HepG2 (cell line): ENCODE results near the gene BAG3. TPM values are rescaled to one million over a fixed set of nuclear protein-coding genes. Genes with fewer than 3 reads are reported as not detected.

Experiments used
- ATAC-seq: fragments of 200-7000 bp; cut with Tn5 transposase; 3 replicates; pipeline ENCODE4 v1.9.1; 2020; ENCODE audit warnings: mild to moderate bottlenecking, moderate library complexity
- BruUV-seq: library from RNA; stranded (reverse); fragments of 400-500 nt; replicated peaks from 2 replicates; lab custom pipeline; 2021; lab: Mats Ljungman, UMichigan
- CTCF ChIA-PET: fragments of 300-600 bp; formaldehyde crosslinking; extraction: SDS; loops from one replicate; lab custom pipeline; 2021; ENCODE audit warnings: low total read pairs, inconsistent platforms, low intra/inter-chr PET ratio; lab: Yijun Ruan, JAX
- POLR2A ChIA-PET: fragments of 350-600 bp; sonication (Branson Sonifier 250); formaldehyde crosslinking; loops from one replicate; lab custom pipeline; 2020; ENCODE audit warnings: antibody characterized with exemption, inconsistent platforms; lab: Yijun Ruan, JAX
- DNase-seq: peaks from one replicate; pipeline ENCODE4 v3.0.0-alpha.2; 2015; ENCODE audit warnings: low spot score
- FAIRE-seq: peaks from 3 replicates; lab custom pipeline; 2011; peaks lifted over from hg19 to GRCh38; lab: Jason Lieb, UNC
- H2AFZ ChIP-seq: one replicate; pipeline ENCODE4 v1.6.1; 2011; ENCODE audit warnings: low read length, inconsistent platforms
- H3K27ac ChIP-seq: fragments of 300-600 bp; 3 replicates; pipeline ENCODE4 v1.8.0; 2011; ENCODE audit warnings: mixed run types, mild to moderate bottlenecking, mixed read lengths, low read length, inconsistent platforms; ENCODE audit not compliant: insufficient read depth; ENCODE audit errors: extremely low read length
- H3K27me3 ChIP-seq, 2 experiments: fragments of 200-600 bp in 1 of 2; 2 replicates in 1 of 2; 3 replicates in 1 of 2; pipeline versions ENCODE4 v1.6.0 to v1.8.0; 2011; ENCODE audit warnings: low read length in 2 of 2, mild to moderate bottlenecking in 2 of 2, moderate library complexity in 2 of 2, inconsistent platforms in 1 of 2; ENCODE audit not compliant: insufficient read depth in 2 of 2, control insufficient read depth in 1 of 2
- H3K36me3 ChIP-seq, 2 experiments: fragments of 200-600 bp in 1 of 2; replicated peaks in 1 of 2; 2 replicates in 1 of 2; 3 replicates in 1 of 2; pipeline versions ENCODE4 v1.5.1 to v1.8.0; 2011; ENCODE audit warnings: low read length in 2 of 2, inconsistent platforms in 1 of 2; ENCODE audit not compliant: insufficient read depth in 2 of 2, control insufficient read depth in 1 of 2
- H3K4me1 ChIP-seq: 2 replicates; pipeline ENCODE4 v1.5.1; 2012; ENCODE audit warnings: low read length, inconsistent platforms; ENCODE audit not compliant: insufficient read depth
- H3K4me2 ChIP-seq: 2 replicates; pipeline ENCODE4 v1.6.0; 2011; ENCODE audit warnings: low read depth, low read length, inconsistent platforms
- H3K4me3 ChIP-seq, 3 experiments: fragments of 200-600 bp in 1 of 3; sonication (generic), shearing (Covaris generic) in 1 of 3; replicated peaks in 1 of 3; 2 replicates each; pipeline ENCODE4 v1.5.1; 2011 to 2016; ENCODE audit warnings: low read length in 3 of 3, inconsistent platforms in 2 of 3, low read depth in 2 of 3, mild to moderate bottlenecking in 2 of 3, control low read depth in 1 of 3, mixed read lengths in 1 of 3; ENCODE audit not compliant: insufficient read depth in 1 of 3
- H3K79me2 ChIP-seq: one replicate; pipeline ENCODE4 v1.6.1; 2011; ENCODE audit warnings: low read length, inconsistent platforms; ENCODE audit not compliant: insufficient read depth
- H3K9ac ChIP-seq: 2 replicates; pipeline ENCODE4 v1.6.0; 2011; ENCODE audit warnings: mild to moderate bottlenecking, low read depth, low read length, inconsistent platforms; ENCODE audit not compliant: insufficient read depth
- H3K9me3 ChIP-seq: 2 replicates; pipeline ENCODE4 v1.5.1; 2012; ENCODE audit warnings: mild to moderate bottlenecking, low read length
- H4K20me1 ChIP-seq: 2 replicates; pipeline ENCODE4 v1.6.0; 2011; ENCODE audit warnings: inconsistent platforms, mild to moderate bottlenecking, low read length, moderate library complexity; ENCODE audit not compliant: insufficient read depth
- JARID2 ChIP-seq: sonication (generic); formaldehyde crosslinking; IDR thresholded peaks from 2 replicates; pipeline ENCODE4 v1.8.1; 2023; ENCODE audit warnings: missing genetic modification reagents, inconsistent platforms; ENCODE audit not compliant: insufficient replicate concordance
- PHF8 ChIP-seq: sonication (generic); formaldehyde crosslinking; IDR thresholded peaks from 2 replicates; pipeline ENCODE4 v1.5.0; 2020; ENCODE audit warnings: missing genetic modification reagents
- SMARCE1 ChIP-seq: fragments of 450-650 bp; IDR thresholded peaks from 2 replicates; pipeline ENCODE4 v1.6.1; 2017; ENCODE audit warnings: borderline replicate concordance
- SRY ChIP-seq: sonication (generic); formaldehyde crosslinking; IDR thresholded peaks from 2 replicates; pipeline ENCODE4 v1.8.0; 2022; ENCODE audit warnings: mild to moderate bottlenecking, missing genetic modification reagents
- U2AF2 ChIP-seq: fragments of 200-400 bp; formaldehyde crosslinking; IDR thresholded peaks from 2 replicates; pipeline ENCODE4 v1.6.1; 2017; ENCODE audit warnings: low read depth, mild to moderate bottlenecking, low read length
- YY1 ChIP-seq: IDR thresholded peaks from 2 replicates; pipeline ENCODE4 v1.6.1; 2011; ENCODE audit warnings: low read length, low read depth, moderate library complexity, mild to moderate bottlenecking; ENCODE audit not compliant: insufficient read depth, insufficient replicate concordance
- ZNF121 ChIP-seq: sonication (generic); formaldehyde crosslinking; IDR thresholded peaks from 2 replicates; pipeline ENCODE4 v1.5.0; 2020; ENCODE audit warnings: mild to moderate bottlenecking, missing genetic modification reagents
- ZNF672 ChIP-seq: sonication (generic); formaldehyde crosslinking; IDR thresholded peaks from 2 replicates; pipeline ENCODE4 v1.8.1; 2022; ENCODE audit warnings: missing genetic modification reagents
- WGBS: methylation state at CpG from one replicate; pipeline ENCODE4 v1.1.6; 2017; ENCODE audit warnings: low lambda C conversion rate; 5-methylcytosine and 5-hydroxymethylcytosine counted together
- in situ Hi-C: cut with HindIII; loops from 2 replicates; pipeline ENCODE4 v1.10.0; 2017; ENCODE audit warnings: low pct_unique_long_range_greater_than_20kb; ENCODE audit not compliant: extremely low pct_ligation_motif_present
- intact Hi-C: fragments of 100-400 bp; cut with micrococcal nuclease; formaldehyde crosslinking; loops from one replicate; pipeline ENCODE4 v1.10.0; 2022; ENCODE audit not compliant: unreplicated experiment
- polyA plus RNA-seq, 8 experiments: library from polyadenylated mRNA; depleted of rRNA in 3 of 8; stranded (reverse) in 7 of 8; unstranded in 1 of 8; fragments of >200 nt; fragmentation: Illumina TruSeq in 4 of 8; extraction: Trizol in 4 of 8; gene quantifications; 2 replicates each; pipeline versions ENCODE4 v1.2.1 to v1.2.3, GENCODE V29; 2011 to 2016; ENCODE audit warnings: low read depth in 4 of 8, missing spikeins in 1 of 8, mixed read lengths in 1 of 8; ENCODE audit not compliant: insufficient read depth in 1 of 8
- total RNA-seq, 5 experiments: library from RNA; depleted of rRNA; stranded (reverse); fragments of >200 nt; fragmentation: Illumina TruSeq; extraction: Trizol; gene quantifications; 2 replicates each; pipeline ENCODE4 v1.2.3, GENCODE V29; 2016; ENCODE audit warnings: low read depth in 1 of 5
- TF ChIP-seq, protein P1 (sequence below): sonication (generic); formaldehyde crosslinking; IDR thresholded peaks from 2 replicates; pipeline ENCODE4 v1.5.0; 2020; ENCODE audit warnings: mild to moderate bottlenecking, missing genetic modification reagents
- TF ChIP-seq, protein P2 (sequence below): sonication (generic); formaldehyde crosslinking; IDR thresholded peaks from 2 replicates; pipeline ENCODE4 v1.4.0; 2020; ENCODE audit warnings: mild to moderate bottlenecking, missing genetic modification reagents

BAG3 gene
- total and polyA plus RNA-seq, 2 of the 13 experiments (the other 11 are each of a cell fraction or from before 2014, with no cell fraction given): 2.9 to 6.7 TPM

DNA sequence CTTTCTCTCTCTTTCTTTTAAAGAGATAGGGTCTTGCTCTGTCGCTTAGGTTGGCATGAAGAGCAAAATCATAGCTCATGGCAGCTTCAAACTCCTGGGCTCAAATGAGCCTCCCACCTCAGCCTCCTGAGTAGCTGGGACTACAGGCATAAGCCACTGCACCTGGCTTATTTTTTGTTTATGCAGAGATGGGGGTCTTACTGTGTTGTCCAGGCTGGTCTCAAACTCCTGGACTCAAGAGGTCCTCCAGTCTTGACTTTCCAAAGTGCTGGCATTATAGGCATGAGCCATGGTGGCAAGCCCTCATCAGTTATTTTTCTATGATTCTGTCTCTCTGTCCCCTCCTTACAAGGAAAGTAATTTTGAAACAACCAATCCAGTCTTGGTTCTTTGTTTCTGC, 1.1 kb upstream of the BAG3 start:
- Histone ChIP-seq H3K9me3 (no peaks in the 10 kb centered on the region), H3K4me2 (peak overlapping the region; percentile 67; the same call in 1 of the 2 replicates), H3K4me3 (peak overlapping the region in 1 of 3 experiments; percentile 68; a peak in 1 of 6 replicates), H3K36me3 (peaks cover 0 to 2% of the 10 kb centered on the region in 2 experiments; a peak in 1 of 5 replicates), H3K4me1 (peaks cover 43% of the 10 kb centered on the region), H4K20me1 (peaks cover 23% of the 10 kb centered on the region)
- CTCF ChIA-PET: no interaction called here
- DNase-seq: no peak
- no TSS peak for BruUV-seq
- no peak for FAIRE-seq
- WGBS: 100% methylated on average over 1 of the region's 1 CpG
- in situ Hi-C loops: no loop called here
- TF ChIP-seq ZNF121 (CRISPR knock-in tag) (peak; percentile 63; the same call in 1 of the 2 replicates), U2AF2 (no peak)
- TF ChIP-seq, all 625 proteins: peak for 1
- POLR2A ChIA-PET: interaction anchor here (1.6 kb wide), 1 partner anchor 16 kb away, joined by 6 read pairs; no protein-coding TSS in a partner anchor
- no peak overlapping the region for H3K27ac ChIP-seq
- H3K9ac ChIP-seq: no peak overlapping the region
- no peaks in the 10 kb centered on the region for H3K27me3 ChIP-seq
- intact Hi-C loops: loop anchor here (2.0 kb wide), 1 partner anchor 33 kb away; no protein-coding TSS in a partner anchor
- H3K79me2 ChIP-seq: peaks cover 33% of the 10 kb centered on the region
- ATAC-seq: no peak
- no peak overlapping the region for H2AFZ ChIP-seq

DNA sequence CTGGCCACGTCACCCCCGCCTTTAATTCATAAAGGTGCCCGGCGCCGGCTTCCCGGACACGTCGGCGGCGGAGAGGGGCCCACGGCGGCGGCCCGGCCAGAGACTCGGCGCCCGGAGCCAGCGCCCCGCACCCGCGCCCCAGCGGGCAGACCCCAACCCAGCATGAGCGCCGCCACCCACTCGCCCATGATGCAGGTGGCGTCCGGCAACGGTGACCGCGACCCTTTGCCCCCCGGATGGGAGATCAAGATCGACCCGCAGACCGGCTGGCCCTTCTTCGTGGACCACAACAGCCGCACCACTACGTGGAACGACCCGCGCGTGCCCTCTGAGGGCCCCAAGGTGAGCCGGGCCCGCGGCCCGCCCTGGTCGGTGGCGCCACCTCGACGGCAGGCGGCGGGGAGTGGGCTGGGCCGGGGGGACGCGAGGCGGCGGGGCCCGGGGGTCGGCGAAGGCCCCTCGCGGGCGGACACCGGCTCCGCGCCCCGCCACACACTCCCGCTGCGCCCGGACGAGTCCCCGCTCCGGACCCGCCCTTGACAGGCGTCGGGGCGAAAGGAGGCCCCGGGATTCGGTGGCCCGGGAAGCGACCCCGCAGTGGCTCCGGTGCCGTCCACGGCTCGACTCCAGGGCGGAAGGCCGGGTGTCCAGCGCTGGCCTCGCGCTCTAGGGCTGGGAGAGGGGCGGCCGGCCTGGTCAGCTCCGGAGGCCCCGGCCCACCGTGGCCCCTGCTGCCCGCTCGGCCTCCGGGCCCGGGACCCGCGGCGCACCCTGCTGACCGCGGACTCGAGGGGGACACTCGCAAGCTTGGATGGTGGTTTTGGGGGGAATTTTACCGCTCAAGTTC, 557 bp downstream of the BAG3 start:
- Histone ChIP-seq H3K27me3 (no peaks in the 10 kb centered on the region), H3K4me3 (peak overlapping the region; percentile 89 to 98 (median 96)), H4K20me1 (peaks cover 23% of the 10 kb centered on the region), H3K9me3 (no peaks in the 10 kb centered on the region), H3K4me1 (peaks cover 54% of the 10 kb centered on the region), H3K36me3 (peaks cover 5 to 11% of the 10 kb centered on the region in 2 experiments; a peak in 4 of 5 replicates), H3K79me2 (peaks cover 49% of the 10 kb centered on the region), H3K9ac (peak overlapping the region; percentile 92), H3K4me2 (peak overlapping the region; percentile 79), H2AFZ (no peak overlapping the region), H3K27ac (peak overlapping the region; percentile 81)
- in situ Hi-C loops: no loop called here
- ChIA-PET POLR2A (interaction anchor here (1.0 to 1.6 kb wide), 18 partner anchors 8 to 241 kb away, joined by 3 to 15 read pairs (median 5); partner anchors contain the start of genes INPP5F, MCMBP, SEC23IP and TIAL1), CTCF (interaction anchor here (0.5 kb wide), 1 partner anchor 18 kb away, joined by 3 read pairs; no protein-coding TSS in a partner anchor)
- 0% methylated on average over 12 of the region's 107 CpGs for WGBS
- DNase-seq: no peak
- FAIRE-seq: no peak
- peak; percentile 56 for ATAC-seq
- no TSS peak for BruUV-seq
- intact Hi-C loops: loop anchor here (2.0 kb wide), 1 partner anchor 35 kb away; no protein-coding TSS in a partner anchor
- TF ChIP-seq PHF8 (CRISPR knock-in tag) (peak; percentile 51), ZNF121 (CRISPR knock-in tag) (0 out of 2 replicates have a peak, but pooled peaks have one; percentile 23), JARID2 (CRISPR knock-in tag) (no peak), SRY (CRISPR knock-in tag) (0 out of 2 replicates have a peak, but pooled peaks have one; percentile 54), ZNF672 (no peak), SMARCE1 (no peak), YY1 (peak; percentile 27)
- TF ChIP-seq, protein P1, sequence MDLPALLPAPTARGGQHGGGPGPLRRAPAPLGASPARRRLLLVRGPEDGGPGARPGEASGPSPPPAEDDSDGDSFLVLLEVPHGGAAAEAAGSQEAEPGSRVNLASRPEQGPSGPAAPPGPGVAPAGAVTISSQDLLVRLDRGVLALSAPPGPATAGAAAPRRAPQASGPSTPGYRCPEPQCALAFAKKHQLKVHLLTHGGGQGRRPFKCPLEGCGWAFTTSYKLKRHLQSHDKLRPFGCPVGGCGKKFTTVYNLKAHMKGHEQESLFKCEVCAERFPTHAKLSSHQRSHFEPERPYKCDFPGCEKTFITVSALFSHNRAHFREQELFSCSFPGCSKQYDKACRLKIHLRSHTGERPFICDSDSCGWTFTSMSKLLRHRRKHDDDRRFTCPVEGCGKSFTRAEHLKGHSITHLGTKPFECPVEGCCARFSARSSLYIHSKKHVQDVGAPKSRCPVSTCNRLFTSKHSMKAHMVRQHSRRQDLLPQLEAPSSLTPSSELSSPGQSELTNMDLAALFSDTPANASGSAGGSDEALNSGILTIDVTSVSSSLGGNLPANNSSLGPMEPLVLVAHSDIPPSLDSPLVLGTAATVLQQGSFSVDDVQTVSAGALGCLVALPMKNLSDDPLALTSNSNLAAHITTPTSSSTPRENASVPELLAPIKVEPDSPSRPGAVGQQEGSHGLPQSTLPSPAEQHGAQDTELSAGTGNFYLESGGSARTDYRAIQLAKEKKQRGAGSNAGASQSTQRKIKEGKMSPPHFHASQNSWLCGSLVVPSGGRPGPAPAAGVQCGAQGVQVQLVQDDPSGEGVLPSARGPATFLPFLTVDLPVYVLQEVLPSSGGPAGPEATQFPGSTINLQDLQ (CRISPR knock-in tag): peak; percentile 63; the same call in 1 of the 2 replicates
- TF ChIP-seq, protein P2, sequence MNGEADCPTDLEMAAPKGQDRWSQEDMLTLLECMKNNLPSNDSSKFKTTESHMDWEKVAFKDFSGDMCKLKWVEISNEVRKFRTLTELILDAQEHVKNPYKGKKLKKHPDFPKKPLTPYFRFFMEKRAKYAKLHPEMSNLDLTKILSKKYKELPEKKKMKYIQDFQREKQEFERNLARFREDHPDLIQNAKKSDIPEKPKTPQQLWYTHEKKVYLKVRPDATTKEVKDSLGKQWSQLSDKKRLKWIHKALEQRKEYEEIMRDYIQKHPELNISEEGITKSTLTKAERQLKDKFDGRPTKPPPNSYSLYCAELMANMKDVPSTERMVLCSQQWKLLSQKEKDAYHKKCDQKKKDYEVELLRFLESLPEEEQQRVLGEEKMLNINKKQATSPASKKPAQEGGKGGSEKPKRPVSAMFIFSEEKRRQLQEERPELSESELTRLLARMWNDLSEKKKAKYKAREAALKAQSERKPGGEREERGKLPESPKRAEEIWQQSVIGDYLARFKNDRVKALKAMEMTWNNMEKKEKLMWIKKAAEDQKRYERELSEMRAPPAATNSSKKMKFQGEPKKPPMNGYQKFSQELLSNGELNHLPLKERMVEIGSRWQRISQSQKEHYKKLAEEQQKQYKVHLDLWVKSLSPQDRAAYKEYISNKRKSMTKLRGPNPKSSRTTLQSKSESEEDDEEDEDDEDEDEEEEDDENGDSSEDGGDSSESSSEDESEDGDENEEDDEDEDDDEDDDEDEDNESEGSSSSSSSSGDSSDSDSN (CRISPR knock-in tag): peak; percentile 88
